GM18511 (cell line): ENCODE data around the gene TMEM151A.
"Not testable (repeated sequence)": the region's sequence is repeated elsewhere in the genome, so short reads cannot be mapped to it uniquely, and the experiment has no call there.

Experiments used
- ATAC-seq: cut with Tn5 transposase; IDR thresholded peaks from one replicate; pipeline ENCODE4 v1.9.1; 2021; ENCODE audit warnings: mild to moderate bottlenecking, moderate library complexity; ENCODE audit not compliant: unreplicated experiment

The TMEM151A gene

DNA sequence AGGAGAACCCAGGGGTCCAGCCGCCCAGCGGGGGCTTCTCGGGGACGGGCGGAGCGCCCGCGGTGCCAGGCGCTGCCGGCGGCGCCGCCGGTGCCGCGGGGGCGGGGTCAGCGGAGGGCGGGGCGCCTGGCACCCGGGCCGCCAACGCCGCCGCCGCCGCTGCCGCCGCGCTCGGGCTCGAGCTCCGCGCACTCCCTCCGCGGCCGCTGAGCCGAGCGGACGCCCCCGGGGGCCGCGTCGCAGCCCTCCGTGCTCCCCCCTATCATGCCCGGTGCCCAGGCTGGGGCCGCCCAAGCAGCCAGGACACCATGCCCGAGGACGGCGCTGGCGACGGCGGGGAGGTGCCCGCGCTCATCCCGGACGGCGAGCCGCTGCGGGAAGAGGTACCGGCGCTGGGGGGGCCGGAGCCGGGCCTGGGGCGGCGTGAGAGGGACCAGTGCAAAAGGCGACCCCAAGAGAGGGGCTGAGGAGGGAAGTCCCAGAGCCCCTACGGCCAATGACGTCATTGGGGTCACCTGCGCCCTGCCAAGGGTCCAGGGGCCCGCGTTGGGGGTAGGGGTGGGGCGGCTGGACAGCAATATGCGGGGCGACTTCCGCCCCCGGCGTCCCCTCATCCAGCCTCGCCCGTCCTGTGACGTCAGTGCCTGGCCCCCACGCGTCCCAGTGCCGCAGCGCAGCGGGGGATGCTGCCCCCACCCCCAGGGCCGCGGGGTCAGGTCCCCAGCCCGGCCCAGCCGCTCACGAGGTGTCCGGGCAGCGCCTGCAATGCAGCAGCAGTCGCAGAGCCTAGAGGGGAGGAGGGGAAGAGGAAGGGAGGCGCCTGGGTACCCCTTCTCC is at the start of gene TMEM151A:
TSS of gene TMEM151A (plus strand) at position 189 of the 837 bp plus-strand sequence. CDS start at position 309, 120 bp downstream.
- no peak for ATAC-seq

DNA sequence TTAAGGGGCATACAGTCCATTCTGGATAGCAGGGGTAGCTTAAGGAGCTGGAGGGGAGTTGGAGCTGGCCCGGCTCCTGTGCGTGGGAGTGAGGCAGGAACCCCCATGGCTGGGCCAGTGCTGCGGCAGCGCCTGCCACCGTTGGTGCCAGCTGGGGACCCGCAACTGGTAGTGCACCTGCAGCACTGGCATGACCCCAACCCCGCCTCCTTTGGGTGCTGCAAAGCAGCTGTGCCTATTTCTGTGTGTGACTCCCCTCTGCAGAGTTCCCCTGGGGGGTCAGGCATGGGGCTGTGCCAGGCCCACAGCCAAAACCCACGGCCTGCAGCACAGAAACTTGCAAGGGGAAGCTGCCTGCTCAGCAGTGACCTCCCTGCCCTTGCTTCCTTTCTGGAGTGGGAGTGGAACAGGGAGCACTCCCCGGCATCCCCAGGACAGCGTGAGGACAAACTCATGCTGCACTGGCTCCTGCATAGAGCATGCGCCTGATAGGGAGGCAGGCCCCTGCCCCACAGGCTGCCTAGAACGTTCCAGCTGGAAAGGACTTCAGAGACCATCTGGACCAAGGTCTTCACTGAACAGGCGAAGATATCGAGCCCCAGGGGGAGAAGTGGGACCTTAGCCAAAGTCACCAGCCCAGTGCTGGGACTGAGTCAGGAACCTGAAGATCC is 49.5 kb upstream of the TMEM151A start:
- ATAC-seq: no peak

DNA sequence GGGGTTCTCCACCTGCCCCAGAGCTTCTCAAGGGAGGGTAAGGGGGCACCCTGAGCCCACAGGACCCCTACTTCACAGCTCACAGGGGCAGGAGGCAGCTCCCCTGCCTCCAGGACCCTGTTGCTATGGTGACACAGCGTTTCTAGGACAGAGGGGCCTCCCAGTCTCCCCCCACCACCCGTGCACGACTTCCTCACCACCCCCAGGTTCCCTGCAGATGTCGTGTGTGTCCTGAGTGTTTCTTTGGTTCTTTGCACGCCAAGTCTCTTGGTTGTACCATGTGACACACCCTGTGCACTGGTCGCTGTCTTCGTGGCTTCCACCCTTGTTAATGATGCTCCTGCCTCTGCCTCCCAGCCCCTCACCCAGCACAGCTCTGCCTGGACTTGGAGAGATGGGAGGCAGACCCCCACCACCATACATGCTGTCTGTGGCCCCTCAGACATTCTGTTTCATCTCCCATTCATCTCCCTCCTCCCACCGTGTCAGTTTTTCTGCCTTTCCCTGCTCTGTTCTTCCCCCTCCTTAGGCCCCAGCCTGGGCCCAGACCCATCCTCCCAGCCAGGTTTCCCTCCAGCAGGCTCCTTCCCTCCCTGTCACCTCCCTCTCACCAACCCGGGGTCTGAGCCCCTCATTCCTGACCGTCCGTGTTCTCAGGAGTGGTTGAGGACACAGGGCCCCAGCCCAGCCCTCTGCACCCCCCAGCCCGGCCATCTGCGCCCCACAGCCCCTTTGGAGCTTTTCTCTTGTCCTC is 47.7 kb upstream of the TMEM151A start:
- ATAC-seq: no peak

DNA sequence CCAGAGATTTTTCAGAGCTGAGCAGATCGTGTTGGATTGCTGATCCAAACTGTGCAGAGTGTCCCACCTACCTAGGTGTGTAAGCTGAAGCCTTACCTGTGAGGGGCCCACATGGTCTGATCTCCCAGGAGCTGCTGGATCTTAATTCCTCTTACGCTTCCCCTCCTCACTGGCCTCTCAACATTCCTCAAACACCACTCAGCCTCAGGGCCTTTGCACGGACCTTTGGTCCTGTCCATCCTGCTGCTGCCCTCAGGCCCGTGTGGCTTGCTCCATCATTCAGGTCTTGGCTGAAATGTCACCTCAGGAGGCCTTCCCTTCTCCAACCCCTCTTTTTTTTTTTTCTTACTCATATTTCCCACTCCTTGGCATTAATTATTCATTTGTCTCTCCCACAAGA is 44.4 kb upstream of the TMEM151A start:
- no peak for ATAC-seq

DNA sequence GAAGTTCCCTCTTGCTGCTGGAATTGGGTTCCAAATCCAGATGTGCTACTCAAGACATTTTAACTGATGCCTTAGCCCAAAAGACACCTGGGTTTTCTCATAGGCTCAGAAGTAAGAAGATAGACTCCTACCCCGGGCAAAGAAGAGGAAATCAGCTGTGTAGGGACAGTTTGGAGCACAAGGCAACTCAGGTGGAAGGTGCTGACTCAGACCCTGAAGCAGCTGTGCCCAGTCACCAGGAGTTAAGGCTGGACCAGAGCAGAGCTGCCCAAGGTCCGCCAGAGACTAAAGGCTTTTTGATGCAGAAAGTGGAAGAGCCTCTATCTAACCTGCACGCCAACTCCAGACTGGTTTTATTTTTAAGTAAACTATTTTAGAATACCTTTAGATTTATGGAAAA is 43.9 kb upstream of the TMEM151A start:
- ATAC-seq: no peak

DNA sequence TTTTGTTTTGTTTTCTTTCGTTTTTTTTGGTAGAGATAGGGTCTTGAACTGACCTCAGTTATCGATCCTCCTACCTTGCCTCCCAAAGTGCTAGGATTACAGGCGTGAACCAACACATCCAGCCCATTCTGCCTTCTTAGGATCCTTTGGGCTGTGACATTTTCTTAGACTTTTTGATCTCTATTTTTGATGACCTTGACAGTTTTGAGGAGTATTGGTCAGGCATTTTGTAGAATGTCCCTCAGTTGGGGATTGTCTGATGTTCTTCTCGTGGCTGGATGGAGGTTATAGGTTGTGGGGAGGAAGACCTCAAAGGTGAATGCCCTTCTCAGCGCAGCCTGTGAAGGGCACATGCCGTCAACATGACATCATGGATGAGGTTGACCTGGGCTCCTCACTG is 42.8 kb upstream of the TMEM151A start:
- ATAC-seq: no peak

DNA sequence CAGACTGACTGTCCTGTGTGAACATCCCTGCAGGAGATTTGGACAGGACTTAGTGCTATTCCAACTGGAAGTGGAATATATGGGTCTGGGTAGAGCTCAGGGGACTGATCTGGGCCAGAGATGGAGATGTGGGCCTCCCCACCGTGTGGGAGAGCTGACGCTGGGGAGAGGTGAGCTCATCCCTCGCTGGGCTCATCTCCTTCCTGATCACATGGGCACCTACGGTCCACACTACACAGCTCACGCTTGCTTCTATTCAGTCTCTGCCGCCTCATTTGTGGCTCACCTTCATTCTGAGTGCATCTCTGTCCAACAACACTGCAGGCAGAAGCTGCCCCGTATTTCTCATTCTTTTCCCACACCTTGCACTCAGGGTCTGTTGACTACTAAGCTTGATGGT is 39.9 kb upstream of the TMEM151A start:
- ATAC-seq: no peak

DNA sequence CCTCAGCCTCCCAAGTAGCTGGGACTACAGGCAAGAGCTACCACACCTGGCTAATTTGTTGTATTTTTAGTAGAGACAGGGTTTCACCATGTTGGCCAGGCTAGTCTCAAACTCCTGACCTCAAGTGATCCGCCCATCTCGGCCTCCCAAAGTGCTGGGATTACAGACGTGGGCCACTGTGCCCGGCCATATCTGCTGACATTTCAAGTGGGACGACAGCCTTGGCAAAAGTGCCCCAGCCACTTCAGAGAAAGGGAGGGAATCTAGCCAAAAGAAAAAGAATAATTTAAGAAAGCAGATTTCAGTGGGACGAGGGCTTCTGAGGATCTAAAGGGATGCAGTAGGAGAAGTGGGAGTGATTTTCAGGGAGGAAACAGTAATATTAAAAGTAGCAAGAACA is 38.6 kb upstream of the TMEM151A start:
- ATAC-seq: not testable (repeated sequence)

DNA sequence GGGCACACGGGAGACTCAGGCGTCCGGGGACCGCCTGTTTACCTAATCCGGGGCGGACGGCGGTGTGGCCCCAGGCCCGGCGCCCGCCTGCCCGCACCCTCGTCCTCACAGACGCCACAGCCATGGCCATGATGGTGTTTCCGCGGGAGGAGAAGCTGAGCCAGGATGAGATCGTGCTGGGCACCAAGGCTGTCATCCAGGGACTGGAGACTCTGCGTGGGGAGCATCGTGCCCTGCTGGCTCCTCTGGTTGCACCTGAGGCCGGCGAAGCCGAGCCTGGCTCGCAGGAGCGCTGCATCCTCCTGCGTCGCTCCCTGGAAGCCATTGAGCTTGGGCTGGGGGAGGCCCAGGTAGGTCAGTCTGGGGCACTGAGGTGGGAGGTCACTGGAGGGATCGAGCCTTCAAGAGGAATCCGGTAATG is 33.2 kb upstream of the TMEM151A start:
- ATAC-seq: no peak

DNA sequence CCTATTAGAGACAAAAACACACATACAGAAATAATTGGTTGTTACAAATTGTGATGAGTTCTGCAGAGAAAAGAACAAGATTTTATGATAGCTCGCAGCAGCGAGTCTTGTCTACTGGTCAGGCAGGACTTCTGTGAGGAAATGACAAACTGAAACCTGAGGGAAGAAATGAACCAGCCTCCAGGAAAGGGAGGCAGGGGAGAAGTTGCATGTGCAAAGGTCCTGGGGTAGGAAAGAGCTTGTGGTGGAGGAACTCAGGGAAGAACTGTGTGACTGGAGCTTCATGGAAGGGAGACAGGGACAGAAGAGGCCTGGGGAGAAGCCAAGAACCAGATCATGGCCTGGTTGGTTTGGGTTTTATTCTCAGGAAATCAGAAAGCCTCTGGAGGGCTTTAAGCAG is 32.5 kb upstream of the TMEM151A start:
- ATAC-seq: no peak

DNA sequence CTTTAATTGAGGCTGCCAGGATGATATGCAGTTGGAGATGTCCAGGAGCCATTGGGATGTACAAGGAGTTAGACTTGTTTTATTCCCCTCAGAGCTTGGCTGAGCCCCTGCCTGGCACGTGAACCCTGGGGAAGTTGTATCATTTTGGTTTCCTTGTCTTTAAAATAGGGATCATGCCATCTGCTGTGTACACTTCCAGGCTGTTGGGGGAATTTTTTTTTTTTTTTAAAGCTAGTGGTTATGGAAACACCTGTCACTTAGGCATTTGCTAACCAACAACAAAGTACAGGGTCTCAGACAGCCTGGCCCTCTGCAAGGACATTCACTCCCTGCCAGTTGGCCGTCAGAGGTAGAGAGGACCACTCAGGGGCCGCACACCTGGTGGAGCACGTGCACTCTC is 31.7 kb upstream of the TMEM151A start:
- ATAC-seq: no peak

DNA sequence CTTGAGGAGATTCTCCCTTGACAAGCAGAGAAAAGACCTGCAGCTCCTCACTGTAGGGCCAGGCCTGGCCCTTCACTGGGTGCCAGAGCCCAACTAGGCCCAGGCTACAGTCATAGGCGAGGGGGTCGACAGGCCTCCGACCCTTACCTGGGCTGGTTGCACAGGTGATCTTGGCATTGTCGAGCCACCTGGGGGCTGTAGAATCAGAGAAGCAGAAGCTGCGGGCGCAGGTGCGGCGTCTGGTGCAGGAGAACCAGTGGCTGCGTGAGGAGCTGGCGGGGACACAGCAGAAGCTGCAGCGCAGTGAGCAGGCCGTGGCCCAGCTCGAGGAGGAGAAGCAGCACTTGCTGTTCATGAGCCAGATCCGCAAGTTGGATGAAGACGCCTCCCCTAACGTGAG is 30.1 kb upstream of the TMEM151A start:
- no peak for ATAC-seq

DNA sequence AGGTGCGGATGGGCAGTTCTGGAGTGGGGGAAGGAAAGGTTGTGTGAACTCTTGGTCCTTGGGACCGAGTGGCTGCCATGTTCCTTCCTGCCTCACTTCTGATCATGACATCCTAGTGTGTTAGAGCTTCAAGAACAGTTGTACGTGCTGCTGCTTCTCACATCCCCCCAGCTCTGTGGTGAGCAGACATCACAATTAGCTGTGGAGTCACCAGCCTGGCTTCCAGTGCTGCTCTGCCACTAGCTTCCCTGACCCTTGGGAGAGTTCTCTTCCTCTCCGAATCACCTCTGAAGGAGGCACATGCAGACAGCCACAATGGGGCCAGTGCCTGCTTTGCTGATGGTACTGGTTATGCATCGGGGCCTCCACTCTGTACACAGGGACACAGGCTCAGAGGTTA is 29.5 kb upstream of the TMEM151A start:
- no peak for ATAC-seq

DNA sequence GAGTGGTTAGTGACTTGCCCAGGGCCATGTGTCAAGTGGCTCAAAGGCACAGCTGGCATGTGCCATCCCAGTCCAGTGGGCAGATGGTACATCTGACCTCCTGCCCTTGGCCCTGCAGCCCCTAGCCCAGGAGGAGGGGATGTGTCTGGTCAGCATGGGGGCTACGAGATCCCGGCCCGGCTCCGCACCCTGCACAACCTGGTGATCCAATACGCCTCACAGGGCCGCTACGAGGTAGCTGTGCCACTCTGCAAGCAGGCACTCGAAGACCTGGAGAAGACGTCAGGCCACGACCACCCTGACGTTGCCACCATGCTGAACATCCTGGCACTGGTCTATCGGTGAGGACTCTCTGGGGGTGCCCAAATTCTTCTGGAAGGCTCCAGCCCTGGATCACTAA is 29.0 kb upstream of the TMEM151A start:
- no peak for ATAC-seq

DNA sequence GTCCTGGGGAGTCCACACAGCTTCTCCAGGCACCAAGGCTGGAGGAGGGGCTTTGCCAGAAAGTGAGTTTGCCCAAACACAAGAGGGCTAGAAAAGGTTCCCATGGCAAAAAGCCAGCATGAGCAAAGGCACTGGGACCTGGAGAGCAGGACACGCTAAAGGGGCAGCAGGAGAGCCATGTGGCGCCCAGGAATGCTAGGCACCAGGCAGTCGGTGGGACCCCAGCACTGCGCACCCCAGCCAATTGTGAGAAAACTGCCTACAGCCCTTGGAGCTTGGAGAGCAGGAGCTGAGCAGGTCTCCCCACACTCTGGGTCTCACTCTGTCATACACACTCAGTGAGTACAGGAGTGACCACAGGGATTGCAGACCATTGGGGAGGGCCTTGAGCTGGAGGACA is 28.5 kb upstream of the TMEM151A start:
- no peak for ATAC-seq

DNA sequence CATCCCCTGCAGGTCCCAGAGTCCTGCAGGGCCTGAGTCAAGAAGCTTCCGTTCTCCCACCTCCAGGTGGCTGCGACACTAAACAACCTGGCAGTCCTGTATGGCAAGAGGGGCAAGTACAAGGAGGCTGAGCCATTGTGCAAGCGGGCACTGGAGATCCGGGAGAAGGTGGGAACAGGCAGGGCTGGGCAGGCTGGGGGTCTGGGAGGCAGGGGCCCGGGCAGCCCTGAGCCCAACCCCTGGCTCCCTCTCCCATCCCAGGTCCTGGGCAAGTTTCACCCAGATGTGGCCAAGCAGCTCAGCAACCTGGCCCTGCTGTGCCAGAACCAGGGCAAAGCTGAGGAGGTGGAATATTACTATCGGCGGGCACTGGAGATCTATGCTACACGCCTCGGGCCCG is 27.9 kb upstream of the TMEM151A start:
- ATAC-seq: no peak

DNA sequence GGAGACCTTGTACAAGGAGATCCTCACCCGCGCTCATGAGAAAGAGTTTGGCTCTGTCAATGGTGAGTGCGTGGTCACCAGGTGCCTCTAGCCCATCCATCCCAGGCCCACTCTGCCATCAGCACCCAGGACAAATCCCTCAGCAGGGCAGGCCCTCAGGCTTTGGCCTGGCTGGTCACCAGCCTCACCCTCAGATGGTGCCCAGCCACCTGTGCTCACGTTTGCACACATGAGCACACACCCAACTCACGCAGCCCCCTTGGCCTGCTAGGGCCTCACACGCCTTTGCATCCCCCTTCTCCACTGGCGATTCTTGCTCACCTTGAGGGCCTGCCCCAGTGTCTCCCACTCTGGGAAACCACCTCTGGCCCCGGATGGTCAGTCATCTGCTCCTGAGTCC is 27.3 kb upstream of the TMEM151A start:
- no peak for ATAC-seq

DNA sequence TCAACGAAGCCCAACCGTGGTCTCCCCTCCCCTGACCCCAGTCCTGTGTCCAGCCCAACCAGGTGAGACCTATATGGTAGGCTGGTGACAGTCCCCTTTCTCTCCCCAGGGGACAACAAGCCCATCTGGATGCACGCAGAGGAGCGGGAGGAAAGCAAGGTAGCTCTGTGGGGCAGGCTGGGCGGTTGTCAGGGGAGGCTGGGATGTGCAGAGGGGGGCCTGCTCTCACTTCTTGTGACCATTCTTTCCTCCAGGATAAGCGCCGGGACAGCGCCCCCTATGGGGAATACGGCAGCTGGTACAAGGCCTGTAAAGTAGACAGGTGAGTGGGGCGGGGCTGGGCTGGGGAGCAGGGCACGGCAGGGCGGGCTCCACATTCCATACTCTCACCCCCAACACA is 26.8 kb upstream of the TMEM151A start:
- no peak for ATAC-seq

DNA sequence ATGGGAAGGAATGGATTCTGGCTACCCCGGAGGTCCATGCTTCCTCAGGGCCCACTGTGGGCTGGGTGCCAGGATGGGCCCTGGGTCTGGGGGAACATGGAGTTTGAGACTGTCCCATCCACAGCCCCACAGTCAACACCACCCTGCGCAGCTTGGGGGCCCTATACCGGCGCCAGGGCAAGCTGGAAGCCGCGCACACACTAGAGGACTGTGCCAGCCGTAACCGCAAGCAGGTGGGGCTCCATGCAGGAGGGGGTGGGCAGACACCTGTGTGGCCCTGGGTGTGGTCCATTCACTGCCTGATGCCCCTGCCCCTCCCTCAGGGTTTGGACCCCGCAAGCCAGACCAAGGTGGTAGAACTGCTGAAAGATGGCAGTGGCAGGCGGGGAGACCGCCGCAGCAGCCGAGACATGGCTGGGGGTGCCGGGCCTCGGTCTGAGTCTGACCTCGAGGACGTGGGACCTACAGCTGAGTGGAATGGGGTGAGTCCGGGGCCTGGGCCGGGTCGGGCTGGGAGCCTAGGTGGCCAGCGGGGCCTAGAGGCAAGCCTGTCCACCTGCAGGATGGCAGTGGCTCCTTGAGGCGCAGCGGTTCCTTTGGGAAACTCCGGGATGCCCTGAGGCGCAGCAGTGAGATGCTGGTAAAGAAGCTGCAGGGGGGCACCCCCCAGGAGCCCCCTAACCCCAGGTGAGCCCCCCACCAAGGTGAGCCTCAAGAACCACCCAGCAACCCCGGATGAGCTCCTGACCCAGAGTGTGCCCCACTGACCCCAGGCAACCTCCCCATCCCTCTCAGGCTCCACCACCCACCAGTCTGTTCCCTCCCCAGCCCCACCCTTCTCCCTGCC is 25.9 kb upstream of the TMEM151A start:
- no peak for ATAC-seq

DNA sequence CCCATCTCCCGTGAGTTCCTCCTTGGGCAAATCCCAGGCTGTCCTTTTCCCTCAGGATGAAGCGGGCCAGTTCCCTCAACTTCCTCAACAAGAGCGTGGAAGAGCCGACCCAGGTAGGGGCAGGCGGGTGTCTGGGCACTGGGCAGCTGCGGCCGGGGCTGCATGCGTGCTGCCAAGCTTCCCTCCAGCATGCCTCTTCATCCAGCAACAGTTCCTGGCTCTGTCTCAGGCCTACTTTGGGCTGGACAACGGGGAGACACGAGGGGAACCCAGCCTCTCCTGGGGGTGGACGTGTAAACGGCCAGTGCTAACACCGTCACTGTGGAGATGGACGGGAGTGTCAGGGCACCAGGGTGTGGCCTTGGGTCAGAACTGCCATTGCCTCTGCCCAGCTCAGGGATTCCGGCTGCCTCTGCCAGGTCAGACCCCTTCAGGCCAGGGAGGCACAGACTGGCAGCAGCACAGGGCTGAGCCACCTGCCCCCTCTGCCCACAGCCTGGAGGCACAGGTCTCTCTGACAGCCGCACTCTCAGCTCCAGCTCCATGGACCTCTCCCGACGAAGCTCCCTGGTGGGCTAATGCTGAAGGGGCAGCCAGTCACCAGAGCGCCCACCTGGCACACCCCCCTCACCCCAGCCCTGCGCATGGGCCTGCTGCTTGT is 25.2 kb upstream of the TMEM151A start:
- ATAC-seq: no peak
